Aorta (tissue), 5 donors: ENCODE measurements around the gene HAUS3. TPM values are rescaled to one million over a fixed set of nuclear protein-coding genes. Genes with fewer than 3 reads are reported as not detected.
A peak's percentile ranks its signal among the peaks of the same experiment; 100 is the strongest.

ENCODE experiments used
- ATAC-seq: fragments of 200-7000 bp; cut with Tn5 transposase; one replicate; pipeline ENCODE4 v1.9.1; 2022; ENCODE audit warnings: moderate library complexity; ENCODE audit not compliant: low FRiP score
- DNase-seq, 2 donors: peaks; one replicate each; pipeline ENCODE4 v3.0.0-alpha.2; 2020
- H3K27ac ChIP-seq, 2 donors: one replicate each; pipeline ENCODE4 v1.5.1; 2013; ENCODE audit warnings: low read length in 2 of 2, mild to moderate bottlenecking in 2 of 2, moderate library complexity in 2 of 2, control low read depth in 1 of 2, inconsistent platforms in 1 of 2, low read depth in 1 of 2
- H3K27me3 ChIP-seq, 2 donors: one replicate each; pipeline ENCODE4 v1.6.1; 2013; ENCODE audit warnings: control low read depth in 1 of 2, low read length in 1 of 2, mild to moderate bottlenecking in 1 of 2, moderate library complexity in 1 of 2; ENCODE audit not compliant: insufficient read depth in 2 of 2, control insufficient read depth in 1 of 2
- H3K36me3 ChIP-seq, 2 donors: one replicate each; pipeline ENCODE4 v1.6.1; 2013; ENCODE audit warnings: control low read depth in 1 of 2, low read length in 1 of 2, mild to moderate bottlenecking in 1 of 2; ENCODE audit not compliant: insufficient read depth in 2 of 2, control insufficient read depth in 1 of 2
- H3K4me1 ChIP-seq, 2 donors: one replicate each; pipeline ENCODE4 v1.6.1; 2013; ENCODE audit warnings: low read length in 2 of 2, control low read depth in 1 of 2, mild to moderate bottlenecking in 1 of 2, moderate library complexity in 1 of 2; ENCODE audit not compliant: insufficient read depth in 2 of 2, control insufficient read depth in 1 of 2
- H3K4me3 ChIP-seq, 2 donors: one replicate each; pipeline ENCODE4 v1.5.1; 2013; ENCODE audit warnings: low read length in 2 of 2, control low read depth in 1 of 2, mild to moderate bottlenecking in 1 of 2
- H3K9me3 ChIP-seq: one replicate; pipeline ENCODE4 v1.6.1; 2013; ENCODE audit warnings: mild to moderate bottlenecking, low read length; ENCODE audit not compliant: control insufficient read depth
- WGBS, 2 donors: extraction: QIAGEN DNeasy Blood & Tissue Kit; methylation state at CpG; one replicate each; pipeline ENCODE4 v1.1.7; 2013; 5-methylcytosine and 5-hydroxymethylcytosine counted together
- intact Hi-C, 2 donors: fragments of 100-400 bp; cut with DNase I; formaldehyde crosslinking; loops; one replicate each; pipeline versions ENCODE4 v1.14.2 to v1.15.0; 2022
- polyA plus RNA-seq, 2 donors: library from polyadenylated mRNA; stranded (reverse); fragments of 200-250 nt; gene quantifications; one replicate each; pipeline ENCODE4 v1.2.3, GENCODE V29; 2013
- total RNA-seq, 2 donors: library from RNA; stranded (reverse); fragmentation: NEBNext Ultra II Directional; extraction: Animal tissue kit (Norgen Biotek cat#: 25700); gene quantifications; one replicate each; pipeline ENCODE4 v1.2.1, GENCODE V29; 2021
- donor health status: healthy with polysubstance abuse.
- donor health status: Bipolar disorder and iron deficiency.
- donor health status: DM: no; HTN: no; CAD: no.
- donor health status: DM: no; HTN: no; CAD: no.
- donor health status: DM: yes; HTN: yes; CAD: no.

HAUS3 gene
- total and polyA plus RNA-seq, 4 donors = 3.8 to 16.2 (median 10.1) TPM

DNA sequence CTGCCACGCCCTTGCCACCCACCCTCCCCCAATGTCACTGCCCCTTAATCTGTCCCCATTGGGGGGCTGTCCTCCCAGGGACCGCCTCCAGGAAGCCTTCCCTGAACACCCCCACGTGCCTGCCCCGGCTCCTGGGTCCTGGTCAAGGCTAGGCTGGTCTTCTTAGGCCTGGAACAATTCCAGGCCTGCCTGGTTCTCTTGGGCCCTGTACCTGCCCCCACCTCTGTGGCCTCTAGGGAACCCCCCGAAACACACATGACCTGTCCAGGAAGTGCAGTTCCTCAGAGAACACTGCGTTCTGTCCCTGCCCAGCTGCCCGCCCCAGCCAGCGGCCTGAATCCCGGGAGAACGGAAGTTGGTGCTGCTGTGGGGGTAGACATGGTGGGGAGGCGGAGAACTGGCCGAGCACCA is 14.9 kb upstream of the HAUS3 start:
- H3K4me1 ChIP-seq = no peaks in the 10 kb centered on the region
- whole genome bisulfite sequencing, 2 donors = 24% methylated on average over 12 of the region's 12 CpGs
- H3K27me3 ChIP-seq = no peaks in the 10 kb centered on the region
- peak overlapping the region; percentile 20 to 78 for H3K27ac ChIP-seq
- ATAC-seq (peak; percentile 36), DNase-seq (peak; percentile 74 to 81)
- no peak overlapping the region for H3K4me3 ChIP-seq
- intact Hi-C loops = loop anchor here in 1 of 2 donors (10.0 kb wide), 1 partner anchor 208 kb away; the partner anchor contains the start of gene RNF4
- no peaks in the 10 kb centered on the region for H3K36me3 ChIP-seq
- H3K9me3 ChIP-seq = no peaks in the 10 kb centered on the region

DNA sequence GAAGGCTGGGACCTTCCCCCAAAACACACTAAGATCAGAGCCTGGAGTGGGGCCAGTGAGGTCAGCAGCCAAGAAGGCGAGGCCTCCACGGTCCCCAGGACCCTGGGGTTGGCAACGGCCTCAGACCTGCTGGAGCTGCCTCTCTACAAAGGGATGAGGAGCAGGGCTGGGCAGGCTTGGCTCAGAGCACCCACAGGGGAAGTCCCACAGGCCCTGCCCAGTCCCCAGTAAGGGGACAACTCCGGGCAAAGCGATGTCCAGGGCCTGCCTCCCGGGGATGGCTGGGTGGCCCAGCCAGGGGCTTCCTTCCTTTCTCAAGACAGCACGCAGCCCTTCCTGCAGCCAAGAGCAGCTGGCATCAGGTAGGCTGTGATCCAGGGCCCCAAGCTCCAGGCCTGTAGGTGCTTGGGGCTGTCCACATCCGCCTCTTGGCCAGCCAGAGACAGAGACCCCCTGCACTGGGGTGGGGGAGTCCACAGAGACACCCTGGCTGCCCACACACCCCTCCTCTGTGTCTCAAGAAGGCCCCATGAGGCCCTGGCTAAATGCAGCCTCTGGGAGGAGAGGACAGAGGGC is 14.3 kb upstream of the HAUS3 start:
- Histone ChIP-seq H3K9me3 (no peaks in the 10 kb centered on the region), H3K4me3 (no peak overlapping the region), H3K36me3 (peaks cover 0 to 2% of the 10 kb centered on the region in 2 donors), H3K4me1 (no peaks in the 10 kb centered on the region), H3K27ac (peak overlapping the region; percentile 20 to 76), H3K27me3 (no peaks in the 10 kb centered on the region)
- intact Hi-C loops = loop anchor here in 1 of 2 donors (10.0 kb wide), 1 partner anchor 209 kb away; the partner anchor contains the start of gene RNF4
- 5 to 12% methylated on average over 7 to 8 of the region's 8 CpGs for WGBS, 2 donors
- ATAC-seq = peak; percentile 45
- DNase-seq = peak; percentile 63 to 77

DNA sequence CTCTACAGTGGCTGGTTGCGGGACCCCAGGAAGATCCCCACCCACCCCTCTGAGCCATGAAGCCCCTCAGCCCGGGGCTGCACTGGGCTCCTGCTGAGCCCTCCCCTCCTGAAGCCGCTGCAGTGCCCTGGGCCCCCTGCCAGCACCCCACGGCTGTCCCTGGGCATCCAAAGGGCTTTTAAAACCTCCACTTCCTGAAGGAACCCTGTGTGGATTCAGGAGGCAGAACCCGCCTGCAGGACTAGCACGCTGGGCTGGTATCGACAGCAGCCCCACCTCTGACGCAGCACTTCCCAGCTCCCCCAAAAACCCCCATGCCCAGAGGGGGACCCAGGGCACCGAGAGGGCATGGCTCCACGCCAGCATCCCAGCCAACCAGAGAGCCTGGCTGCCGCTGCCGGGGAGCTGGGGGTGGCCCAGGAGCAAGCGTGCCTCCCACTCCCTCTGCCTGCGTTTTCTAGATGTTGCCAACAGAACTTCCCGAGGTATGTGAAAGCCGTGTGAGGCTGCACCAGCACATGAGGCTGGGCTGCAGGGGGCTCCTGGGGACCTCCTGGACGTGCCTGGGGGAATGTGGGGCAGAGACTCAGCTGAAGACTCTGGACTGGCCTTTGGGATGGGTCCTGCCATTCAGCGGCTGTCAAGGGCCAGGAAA is 13.7 kb upstream of the HAUS3 start:
- peak; percentile 43 for ATAC-seq
- intact Hi-C loops = loop anchor here in 1 of 2 donors (10.0 kb wide), 1 partner anchor 209 kb away; the partner anchor contains the start of gene RNF4
- peak; percentile 56 to 81 for DNase-seq
- no peaks in the 10 kb centered on the region for H3K4me1 ChIP-seq
- no peaks in the 10 kb centered on the region for H3K9me3 ChIP-seq
- 4 to 8% methylated on average over 18 of the region's 18 CpGs for WGBS, 2 donors
- no peaks in the 10 kb centered on the region for H3K27me3 ChIP-seq
- no peak overlapping the region for H3K4me3 ChIP-seq
- H3K27ac ChIP-seq = peak overlapping the region in 1 of 2 donors; percentile 76
- H3K36me3 ChIP-seq = peaks cover 0 to 6% of the 10 kb centered on the region in 2 donors

- intact Hi-C loops = loop anchor here in 1 of 2 donors (10.0 kb wide), 1 partner anchor 210 kb away; the partner anchor contains the start of gene RNF4
- peaks cover 0 to 7% of the 10 kb centered on the region in 2 donors for H3K36me3 ChIP-seq
- H3K4me1 ChIP-seq = no peaks in the 10 kb centered on the region
- no peak overlapping the region for H3K4me3 ChIP-seq
- H3K27me3 ChIP-seq = no peaks in the 10 kb centered on the region
- no peak overlapping the region for H3K27ac ChIP-seq
- peak; percentile 37 to 66 for DNase-seq
- WGBS, 2 donors = 82 to 84% methylated on average over 32 of the region's 32 CpGs
- ATAC-seq = no peak
- no peaks in the 10 kb centered on the region for H3K9me3 ChIP-seq
Observed at GRCh38 chr4:2254665-2255500, 13.0 kb upstream of the HAUS3 start.

DNA sequence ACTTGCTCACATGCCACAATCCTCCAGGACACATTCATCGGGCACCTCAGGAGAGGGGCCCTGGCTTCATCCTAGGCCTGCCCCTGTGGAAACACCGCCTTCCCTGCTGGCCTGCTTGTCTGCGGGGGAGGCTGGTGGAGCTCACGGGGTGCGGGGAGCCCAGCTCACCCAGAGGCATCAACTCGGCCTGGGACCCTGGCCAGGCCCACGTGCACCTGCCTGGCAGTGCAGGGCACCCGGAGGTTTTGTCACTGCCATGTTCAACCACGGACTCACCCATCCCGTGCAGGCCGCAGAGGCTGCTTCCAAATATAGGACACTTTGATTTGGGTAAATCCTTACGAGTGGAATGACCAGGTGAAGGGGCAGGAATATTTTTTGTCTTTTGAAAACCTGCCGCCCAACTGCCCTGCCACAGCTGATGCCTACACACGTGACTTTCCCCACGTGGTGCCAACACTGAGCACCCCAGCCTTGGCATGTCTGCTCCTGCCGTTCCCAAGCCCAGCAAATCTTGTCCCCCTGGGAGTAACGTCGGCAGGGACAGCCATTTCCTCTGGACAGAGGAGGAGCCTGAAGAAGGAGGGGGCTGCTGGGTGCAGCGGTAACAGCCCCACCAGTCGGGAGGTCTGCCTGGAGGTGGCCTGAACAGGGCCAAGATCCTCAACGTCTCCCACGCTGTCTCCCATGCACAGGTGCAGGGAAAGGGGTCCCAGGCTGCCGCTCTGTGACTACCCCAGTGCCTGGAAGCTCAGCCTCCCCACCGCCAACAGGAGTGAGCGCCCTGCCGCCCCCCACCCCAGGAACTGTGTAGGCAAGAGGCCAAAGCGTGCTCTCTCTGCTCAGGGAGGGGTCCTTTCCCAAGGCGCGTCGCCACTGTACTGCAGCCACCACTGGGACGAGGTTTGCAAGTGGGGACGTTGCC is 11.5 kb upstream of the HAUS3 start:
- H3K9me3 ChIP-seq = no peaks in the 10 kb centered on the region
- intact Hi-C loops = loop anchor here in 1 of 2 donors (10.0 kb wide), 1 partner anchor 211 kb away; the partner anchor contains the start of gene RNF4
- 61 to 68% methylated on average over 32 of the region's 32 CpGs for WGBS, 2 donors
- H3K27me3 ChIP-seq = no peaks in the 10 kb centered on the region
- H3K36me3 ChIP-seq = peaks cover 0 to 11% of the 10 kb centered on the region in 2 donors
- no peaks in the 10 kb centered on the region for H3K4me1 ChIP-seq
- no peak overlapping the region for H3K4me3 ChIP-seq
- ATAC-seq = no peak
- no peak overlapping the region for H3K27ac ChIP-seq
- DNase-seq = peak; percentile 47 to 55

- peaks cover 0 to 11% of the 10 kb centered on the region in 2 donors for H3K36me3 ChIP-seq
- no peak overlapping the region for H3K27ac ChIP-seq
- no peaks in the 10 kb centered on the region for H3K9me3 ChIP-seq
- ATAC-seq (no peak), DNase-seq (peak; percentile 41 to 48)
- 75 to 80% methylated on average over 11 to 12 of the region's 12 CpGs for WGBS, 2 donors
- H3K4me3 ChIP-seq = no peak overlapping the region
- intact Hi-C loops = loop anchor here in 1 of 2 donors (10.0 kb wide), 1 partner anchor 212 kb away; the partner anchor contains the start of gene RNF4
- H3K4me1 ChIP-seq = no peaks in the 10 kb centered on the region
- no peaks in the 10 kb centered on the region for H3K27me3 ChIP-seq
Observed at GRCh38 chr4:2252530-2253091, 10.7 kb upstream of the HAUS3 start.

- H3K4me3 ChIP-seq = no peak overlapping the region
- intact Hi-C loops = loop anchor here in 1 of 2 donors (10.0 kb wide), 1 partner anchor 213 kb away; the partner anchor contains the start of gene RNF4
- ATAC-seq (no peak), DNase-seq (peak in 1 of 2 donors; percentile 42)
- no peaks in the 10 kb centered on the region for H3K27me3 ChIP-seq
- no peak overlapping the region for H3K27ac ChIP-seq
- H3K36me3 ChIP-seq = peaks cover 0 to 11% of the 10 kb centered on the region in 2 donors
- 88 to 90% methylated on average over 16 of the region's 16 CpGs for WGBS, 2 donors
- H3K9me3 ChIP-seq = no peaks in the 10 kb centered on the region
- no peaks in the 10 kb centered on the region for H3K4me1 ChIP-seq
Observed at GRCh38 chr4:2251795-2252529, 10.0 kb upstream of the HAUS3 start.
